COLO668 (cell line): ENCODE data around the gene ATM.

ENCODE experiments used
- DNase-seq: peaks from one replicate; lab custom pipeline; 2025; ENCODE audit not compliant: unreplicated experiment; lab: John Stamatoyannopoulos, UW

Gene ATM, protein sequence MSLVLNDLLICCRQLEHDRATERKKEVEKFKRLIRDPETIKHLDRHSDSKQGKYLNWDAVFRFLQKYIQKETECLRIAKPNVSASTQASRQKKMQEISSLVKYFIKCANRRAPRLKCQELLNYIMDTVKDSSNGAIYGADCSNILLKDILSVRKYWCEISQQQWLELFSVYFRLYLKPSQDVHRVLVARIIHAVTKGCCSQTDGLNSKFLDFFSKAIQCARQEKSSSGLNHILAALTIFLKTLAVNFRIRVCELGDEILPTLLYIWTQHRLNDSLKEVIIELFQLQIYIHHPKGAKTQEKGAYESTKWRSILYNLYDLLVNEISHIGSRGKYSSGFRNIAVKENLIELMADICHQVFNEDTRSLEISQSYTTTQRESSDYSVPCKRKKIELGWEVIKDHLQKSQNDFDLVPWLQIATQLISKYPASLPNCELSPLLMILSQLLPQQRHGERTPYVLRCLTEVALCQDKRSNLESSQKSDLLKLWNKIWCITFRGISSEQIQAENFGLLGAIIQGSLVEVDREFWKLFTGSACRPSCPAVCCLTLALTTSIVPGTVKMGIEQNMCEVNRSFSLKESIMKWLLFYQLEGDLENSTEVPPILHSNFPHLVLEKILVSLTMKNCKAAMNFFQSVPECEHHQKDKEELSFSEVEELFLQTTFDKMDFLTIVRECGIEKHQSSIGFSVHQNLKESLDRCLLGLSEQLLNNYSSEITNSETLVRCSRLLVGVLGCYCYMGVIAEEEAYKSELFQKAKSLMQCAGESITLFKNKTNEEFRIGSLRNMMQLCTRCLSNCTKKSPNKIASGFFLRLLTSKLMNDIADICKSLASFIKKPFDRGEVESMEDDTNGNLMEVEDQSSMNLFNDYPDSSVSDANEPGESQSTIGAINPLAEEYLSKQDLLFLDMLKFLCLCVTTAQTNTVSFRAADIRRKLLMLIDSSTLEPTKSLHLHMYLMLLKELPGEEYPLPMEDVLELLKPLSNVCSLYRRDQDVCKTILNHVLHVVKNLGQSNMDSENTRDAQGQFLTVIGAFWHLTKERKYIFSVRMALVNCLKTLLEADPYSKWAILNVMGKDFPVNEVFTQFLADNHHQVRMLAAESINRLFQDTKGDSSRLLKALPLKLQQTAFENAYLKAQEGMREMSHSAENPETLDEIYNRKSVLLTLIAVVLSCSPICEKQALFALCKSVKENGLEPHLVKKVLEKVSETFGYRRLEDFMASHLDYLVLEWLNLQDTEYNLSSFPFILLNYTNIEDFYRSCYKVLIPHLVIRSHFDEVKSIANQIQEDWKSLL (N-terminal part only)

DNA sequence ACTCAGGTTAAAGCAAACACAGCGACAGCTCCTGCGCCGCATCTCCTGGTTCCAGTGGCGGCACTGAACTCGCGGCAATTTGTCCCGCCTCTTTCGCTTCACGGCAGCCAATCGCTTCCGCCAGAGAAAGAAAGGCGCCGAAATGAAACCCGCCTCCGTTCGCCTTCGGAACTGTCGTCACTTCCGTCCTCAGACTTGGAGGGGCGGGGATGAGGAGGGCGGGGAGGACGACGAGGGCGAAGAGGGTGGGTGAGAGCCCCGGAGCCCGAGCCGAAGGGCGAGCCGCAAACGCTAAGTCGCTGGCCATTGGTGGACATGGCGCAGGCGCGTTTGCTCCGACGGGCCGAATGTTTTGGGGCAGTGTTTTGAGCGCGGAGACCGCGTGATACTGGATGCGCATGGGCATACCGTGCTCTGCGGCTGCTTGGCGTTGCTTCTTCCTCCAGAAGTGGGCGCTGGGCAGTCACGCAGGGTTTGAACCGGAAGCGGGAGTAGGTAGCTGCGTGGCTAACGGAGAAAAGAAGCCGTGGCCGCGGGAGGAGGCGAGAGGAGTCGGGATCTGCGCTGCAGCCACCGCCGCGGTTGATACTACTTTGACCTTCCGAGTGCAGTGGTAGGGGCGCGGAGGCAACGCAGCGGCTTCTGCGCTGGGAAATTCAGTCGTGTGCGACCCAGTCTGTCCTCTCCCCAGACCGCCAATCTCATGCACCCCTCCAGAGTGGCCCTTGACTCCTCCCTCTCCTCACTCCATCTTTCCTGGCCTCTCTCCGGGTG lies at the start of gene ATM, which contains the start of gene NPAT:
Gene ATM (plus strand): TSS at position 494 of the 774 bp plus-strand sequence. CDS start 4,558 bp downstream, outside the sequence.
Gene NPAT (minus strand): TSS at position 65 of the 774 bp plus-strand sequence. CDS start 102 bp downstream, outside the sequence.
- peak; percentile 98 for DNase-seq

DNA sequence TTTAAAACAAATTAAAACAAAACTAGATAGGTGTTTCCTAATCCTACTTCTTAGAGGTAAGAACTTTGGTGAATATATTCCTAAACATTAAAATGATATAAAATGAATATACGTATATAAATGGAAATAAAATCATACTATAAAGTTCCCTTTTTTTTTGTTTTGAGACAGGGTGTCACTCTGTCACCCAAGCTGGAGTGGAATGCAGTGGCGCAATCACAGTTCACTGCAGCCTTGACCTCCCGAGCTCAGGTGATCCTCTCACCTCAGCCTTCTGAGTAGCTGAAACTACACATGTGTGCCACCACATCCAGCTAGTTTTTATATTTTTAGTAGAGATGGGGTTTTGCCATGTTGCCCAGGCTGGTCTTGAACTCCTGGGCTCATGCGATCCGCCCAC lies 45.3 kb upstream of the ATM start:
- DNase-seq: no peak

DNA sequence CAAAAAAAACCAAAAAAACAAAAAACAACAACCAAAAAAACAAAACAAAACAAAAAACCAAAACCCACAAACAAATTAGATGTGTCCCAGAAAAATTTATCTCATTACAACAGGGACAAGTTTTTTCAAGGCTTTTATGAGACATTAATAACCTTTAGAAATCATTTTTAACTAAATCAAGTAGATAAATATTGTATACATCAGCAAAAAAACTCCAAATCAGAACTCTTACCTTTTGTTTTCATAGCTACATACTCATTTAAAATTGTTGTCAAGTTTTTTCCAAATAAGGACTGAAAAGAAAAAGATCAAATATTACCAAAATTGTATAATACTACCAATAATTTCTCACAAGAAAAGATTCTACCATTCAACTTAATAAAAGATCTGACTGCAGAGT lies 29.1 kb upstream of the ATM start:
- DNase-seq: no peak

DNA sequence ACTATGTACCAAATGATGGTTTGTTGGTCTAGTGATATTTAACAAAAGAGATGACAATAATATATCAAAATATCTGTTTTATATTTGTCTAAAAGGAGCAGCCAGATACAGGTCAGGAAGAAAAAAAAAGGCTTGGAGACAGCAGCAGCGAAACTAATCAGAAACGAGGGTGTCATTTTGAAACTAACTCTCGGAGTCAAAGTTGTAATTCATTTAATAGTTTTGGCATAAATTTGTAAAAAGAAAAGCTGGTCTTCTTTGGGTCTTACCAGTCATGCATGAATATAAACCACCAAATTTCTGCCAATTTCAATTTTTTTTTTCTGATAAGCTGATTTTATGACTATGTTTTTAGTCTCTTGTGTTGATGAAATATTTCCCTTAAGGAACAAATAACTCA lies 26.0 kb upstream of the ATM start:
- no peak for DNase-seq

DNA sequence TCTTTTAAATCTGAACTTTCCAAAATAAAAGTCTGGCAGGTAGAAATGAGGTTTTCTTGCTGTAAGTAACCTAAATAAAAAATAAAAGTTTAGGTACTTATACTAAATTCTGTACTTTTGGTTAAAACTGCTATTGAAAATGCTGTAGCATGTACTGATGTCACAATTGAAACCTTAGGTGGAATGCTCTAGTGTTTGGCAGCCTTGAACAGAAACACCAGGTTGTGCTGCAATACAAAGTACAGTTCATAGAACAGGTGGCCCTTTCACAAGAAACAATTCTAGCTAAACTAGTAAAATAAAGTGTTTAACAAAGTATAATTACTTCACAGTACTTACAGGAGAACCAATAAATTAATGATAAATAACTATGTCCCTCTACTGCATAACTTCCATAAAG lies 25.5 kb upstream of the ATM start:
- DNase-seq: no peak

DNA sequence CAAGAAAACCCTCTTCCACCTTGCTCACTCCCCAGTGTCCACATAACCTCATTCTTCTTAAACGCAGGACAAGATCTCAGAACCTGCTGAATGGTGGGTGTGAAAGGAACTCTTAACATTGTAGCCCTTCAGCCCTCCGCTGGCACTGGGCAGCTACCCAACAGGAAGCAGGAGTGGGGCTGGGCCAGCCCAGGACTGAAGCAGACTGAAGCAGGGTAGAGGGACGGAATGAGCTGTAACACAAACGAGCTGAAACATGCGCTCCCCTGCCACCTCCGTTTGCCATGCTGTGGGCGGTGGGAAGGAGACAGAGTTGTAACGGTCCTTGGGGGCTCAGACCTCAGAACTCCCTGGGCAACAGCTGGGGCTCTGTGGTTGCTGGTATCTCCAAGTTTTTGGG lies 24.0 kb upstream of the ATM start:
- no peak for DNase-seq

DNA sequence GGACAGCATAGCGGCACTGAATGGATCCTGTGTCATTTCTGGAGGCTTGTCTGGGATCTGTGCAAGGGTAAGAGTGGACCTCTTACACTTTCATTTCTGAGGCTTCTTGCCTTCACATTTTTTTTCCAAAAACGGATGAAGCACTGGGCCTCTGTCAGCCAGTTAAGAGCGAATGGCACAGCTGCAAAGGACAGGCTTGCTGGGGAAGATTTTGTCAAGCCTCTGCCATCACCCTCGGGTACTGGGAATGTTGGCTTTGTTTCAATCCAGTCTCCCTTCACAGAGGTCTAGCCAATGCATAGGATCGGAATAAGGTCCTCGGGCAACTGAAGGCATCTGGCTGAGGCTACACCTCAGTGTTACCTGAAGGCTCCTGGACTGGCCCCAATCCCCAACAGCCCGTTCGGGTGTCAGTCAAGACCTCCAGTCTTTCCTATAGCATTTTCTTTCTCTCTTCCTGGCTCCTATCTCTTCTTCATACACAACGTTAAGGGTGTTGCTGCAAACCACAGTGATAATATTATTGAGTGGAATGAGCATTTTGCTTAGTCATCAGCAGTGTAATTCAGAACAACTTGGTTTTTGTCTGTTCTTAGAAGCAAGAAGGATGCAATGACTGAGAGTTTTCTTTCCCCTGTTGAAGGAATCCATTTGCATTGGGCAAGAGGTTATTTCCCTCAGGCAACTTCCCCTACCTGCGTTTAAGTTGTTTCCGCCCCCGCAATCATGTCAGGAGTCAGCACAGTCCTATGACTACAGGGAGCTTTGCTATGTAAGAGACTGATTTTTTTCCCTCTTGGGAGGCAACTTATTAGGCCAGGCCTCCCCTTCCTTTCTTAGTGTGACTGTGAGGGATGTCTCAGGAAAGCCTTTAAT lies 23.2 kb upstream of the ATM start:
- DNase-seq: no peak

DNA sequence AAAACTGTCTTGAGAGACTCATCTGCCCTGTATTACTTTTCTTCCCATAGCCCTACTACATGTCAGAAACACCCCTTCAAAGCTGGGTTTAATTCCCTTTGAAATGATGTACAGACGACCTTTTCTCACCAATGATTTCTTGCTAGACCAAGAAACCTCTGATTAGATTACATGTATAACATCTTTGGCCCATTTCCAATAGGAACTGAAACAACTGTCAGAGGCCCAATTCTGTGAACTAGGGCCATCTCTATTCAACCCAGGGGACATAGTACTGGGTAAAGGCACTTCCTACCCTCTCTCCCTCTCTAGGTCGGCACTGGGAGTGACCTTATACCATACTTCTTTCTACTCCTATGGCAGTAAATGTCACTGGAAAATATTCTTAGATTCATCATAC lies 19.8 kb upstream of the ATM start:
- no peak for DNase-seq

DNA sequence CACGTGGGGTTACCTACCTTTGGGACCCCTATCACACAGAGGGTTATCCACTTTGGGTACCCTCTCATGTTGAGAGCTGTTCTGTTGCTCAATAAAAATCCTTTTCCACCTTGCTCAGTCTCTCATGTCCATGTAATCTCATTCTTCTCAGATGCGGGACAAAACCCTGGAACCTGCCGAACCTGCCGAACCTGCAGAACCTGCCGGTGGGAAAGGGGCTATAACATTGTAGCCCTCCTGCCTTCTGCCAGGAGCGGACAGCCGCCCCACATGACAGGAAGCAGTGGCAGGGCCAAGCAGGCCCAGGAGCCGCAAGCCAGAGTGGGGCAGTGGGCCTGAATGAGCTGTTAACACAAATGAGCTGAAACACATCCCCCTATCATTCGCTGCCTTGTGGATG lies 18.5 kb upstream of the ATM start:
- DNase-seq: no peak

DNA sequence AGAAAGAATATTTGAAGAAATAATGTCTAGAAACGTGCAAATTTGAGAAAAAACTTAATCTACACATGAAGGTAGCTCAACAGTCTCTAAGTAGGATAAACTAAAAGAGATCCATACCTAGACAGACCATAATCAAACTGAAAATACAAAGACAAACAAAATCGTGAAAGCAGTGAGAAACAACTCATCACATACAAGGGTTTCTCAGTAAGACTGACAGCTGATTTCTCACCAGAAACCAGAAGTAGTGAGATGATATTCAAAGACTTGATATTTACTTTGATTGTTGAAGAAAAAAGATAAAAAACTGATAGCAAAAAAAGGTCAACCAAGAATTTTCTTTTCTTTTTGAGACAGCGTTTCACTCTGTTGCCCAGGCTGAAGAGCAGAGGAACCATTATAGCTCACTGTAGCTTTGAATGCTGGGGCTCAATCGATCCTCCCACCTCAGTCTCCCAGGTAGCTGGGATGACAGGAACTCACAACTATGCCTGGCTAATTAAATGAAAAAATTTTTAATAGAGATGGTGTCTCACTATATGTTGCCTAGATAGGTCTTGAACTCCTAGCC lies 17.9 kb upstream of the ATM start:
- no peak for DNase-seq

DNA sequence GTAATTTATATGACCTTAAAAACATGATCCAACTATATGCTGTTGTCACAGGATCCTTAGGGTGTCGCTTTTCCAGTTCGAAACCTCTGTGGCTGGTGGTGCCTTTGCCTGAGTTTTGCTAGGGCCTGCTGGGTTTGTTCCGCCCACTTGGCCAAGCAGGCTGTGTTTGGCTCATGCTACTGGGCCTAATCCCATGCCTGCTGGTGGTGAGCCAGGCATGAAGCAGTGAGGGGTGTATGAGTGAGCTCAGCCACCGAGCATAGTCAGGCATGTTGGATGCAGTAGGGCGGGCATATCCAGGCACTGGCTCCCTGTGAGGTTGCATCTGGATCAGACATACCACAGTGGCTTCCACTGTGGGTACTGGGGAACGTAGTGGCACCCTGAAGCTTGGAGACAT lies 16.7 kb upstream of the ATM start:
- DNase-seq: no peak

DNA sequence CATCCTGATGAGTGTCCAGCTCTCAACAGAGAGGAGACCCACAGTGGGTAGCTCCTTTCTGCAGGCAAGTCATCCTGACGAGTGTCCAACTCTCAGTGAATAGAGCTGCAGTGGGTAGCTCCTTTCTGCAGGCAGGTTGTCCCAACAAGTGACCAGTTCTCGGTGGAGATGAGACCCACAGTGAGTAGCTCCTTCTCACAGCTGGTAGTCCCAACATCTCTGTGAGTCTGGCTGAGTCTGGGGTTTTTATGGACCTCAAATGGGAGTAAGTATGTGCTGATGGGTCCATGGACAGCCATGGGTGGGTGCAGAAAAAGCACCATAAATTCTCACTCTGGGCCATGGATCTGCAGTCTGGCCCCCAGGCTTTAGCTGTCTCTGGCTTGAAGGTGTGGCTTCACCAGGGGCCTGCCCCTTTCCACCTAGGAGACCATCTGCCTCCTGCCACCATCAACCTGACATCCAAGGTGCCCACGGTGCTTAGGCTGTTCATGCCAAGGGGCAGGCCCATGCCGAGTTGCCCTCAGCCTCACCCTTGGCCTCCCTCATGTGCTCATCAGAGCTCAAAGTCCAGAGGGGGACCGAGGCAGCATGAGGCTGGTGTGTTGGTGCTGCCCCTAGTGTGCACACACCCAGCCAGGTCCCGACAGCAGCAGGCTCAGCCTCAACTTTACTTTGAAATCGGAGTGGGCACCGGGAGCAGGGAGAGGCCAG lies 15.7 kb upstream of the ATM start:
- no peak for DNase-seq

DNA sequence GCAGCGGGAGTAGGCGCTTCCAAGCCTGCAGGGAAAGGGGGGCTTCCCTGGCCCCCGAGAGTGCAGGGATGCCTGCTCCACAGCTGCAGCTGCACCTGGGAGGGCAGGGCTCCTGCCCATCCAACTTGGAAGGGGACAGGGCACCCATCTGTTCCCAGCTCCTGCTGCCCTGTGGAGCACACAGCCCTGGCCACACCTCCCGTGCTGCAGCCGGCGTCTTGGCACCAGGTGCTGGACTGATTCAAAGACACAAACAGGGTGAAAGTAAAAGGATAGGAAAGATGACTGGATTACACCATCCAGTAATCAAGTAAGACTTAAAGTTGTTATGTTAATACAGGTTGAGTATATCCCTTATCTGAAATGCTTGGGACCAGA lies 15.2 kb upstream of the ATM start:
- DNase-seq: no peak

DNA sequence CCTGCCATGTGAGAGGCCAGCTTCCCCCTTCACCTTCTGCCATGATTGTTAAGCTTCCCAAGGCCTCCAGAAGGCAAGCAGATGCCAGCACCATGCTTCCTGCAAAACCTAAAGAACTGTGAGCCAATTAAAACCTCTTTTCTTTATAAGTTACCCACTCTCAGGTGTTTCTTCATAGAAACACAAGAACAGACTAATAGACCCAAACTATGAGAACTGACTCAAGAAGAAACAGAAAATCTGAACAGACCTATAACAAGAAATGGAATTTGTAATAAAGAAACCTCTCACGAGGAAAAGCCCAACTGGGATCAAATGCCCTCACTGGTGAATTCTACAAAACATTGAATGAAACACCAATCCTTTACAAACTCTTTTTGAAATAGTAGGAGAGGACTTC lies 12.4 kb upstream of the ATM start:
- no peak for DNase-seq

DNA sequence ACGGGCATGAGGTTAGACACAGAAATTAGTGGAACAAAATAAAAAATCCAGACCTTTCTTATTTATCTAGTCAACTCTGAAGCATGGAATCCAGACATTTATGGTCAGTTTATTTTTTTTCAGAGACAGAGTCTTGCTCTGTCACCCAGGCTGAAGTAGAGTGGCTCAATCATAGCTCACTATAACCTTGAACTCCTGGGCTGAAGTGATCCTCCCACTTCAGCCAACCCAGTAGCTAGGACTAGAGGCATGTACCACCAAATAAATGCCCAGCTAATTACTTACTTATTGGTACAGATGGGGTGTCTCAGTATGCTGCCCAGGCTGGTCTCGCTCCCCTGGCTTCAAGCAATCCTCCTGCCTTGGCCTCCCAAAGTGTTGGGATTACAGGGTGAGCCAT lies 9.1 kb upstream of the ATM start:
- no peak for DNase-seq

DNA sequence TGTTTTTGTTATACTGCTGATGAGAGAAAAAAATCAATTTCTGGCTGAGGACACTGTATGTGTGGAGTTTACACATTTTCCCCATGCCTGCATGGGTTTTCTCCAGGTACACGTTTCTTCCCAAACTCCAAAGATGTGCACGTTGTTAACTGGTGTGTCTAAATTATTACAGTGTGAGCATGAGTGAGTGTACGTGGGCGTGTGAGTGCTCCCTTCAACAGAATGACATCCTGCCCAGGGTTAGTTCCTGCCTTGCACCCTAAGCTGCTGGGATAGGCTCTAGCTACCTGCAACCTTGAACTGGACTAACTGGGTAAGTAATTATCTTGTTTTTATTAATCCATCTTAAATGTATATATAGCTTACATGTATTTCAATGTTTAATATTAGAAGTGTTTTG lies 5.9 kb upstream of the ATM start:
- no peak for DNase-seq

DNA sequence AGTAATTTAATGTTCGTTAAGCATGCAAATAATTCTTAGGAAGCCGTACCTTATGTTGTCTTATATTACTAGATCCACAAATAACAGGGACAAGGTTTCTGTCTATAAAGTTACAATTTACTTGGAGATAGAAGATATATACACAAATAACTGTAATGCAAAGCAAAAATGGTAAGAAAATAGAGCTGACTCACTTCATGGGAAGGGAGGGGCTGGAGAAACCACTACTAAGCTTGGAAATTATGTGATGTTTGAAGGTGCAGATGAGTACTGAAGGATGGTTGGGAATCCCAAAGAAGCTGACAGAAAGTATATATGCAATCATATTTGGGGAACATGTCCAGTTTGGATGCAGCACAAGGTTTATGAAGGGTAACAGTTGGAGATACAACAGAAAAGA lies 4.4 kb upstream of the ATM start:
- DNase-seq: no peak

DNA sequence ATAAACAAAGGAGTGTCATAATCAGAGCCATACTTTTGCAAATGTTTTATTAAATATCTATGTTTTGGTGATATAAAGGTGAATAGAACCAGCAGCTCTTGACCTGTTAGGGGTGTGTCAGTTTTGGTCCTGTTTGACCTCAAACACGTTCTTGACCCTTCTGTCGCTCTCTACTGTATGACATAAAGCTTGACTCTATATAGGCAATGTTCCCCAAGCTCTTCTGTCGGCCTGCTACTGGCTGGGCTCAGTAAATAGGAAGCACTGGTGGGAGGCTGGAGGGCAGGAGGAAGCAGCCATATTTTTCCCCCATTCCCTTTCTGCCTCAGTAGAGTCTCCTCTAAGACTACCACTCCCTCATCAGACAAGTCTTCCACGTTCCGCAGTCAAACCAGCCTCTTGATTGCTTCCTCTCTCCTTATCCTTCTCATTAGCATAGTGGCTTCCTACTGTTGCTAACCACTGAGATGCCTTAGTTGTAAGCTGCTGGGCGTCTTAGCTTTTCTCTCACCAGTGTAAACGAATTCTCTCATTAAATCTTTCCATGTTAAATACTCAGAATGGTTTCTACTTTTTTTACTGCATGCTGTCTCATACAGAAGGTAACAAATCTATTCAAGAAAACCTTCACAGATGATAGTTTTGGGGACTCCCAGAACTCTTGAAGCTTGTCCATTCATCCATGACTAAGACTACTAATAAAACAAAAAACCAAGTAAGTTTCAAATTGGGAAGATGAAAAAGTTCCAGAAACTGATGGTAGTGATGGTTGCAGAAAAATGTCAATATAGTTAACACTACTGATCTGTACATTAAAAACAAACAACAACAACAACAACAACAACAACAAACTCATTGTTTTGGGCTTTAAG lies 3.7 kb upstream of the ATM start:
- DNase-seq: no peak
